ENCODE data around the gene TFEB. TPM values are rescaled to one million over a fixed set of nuclear protein-coding genes. Genes with fewer than 3 reads are reported as not detected.

Gene TFEB
- total RNA-seq, 1 donor from 2014 or later = 36.5 TPM

DNA sequence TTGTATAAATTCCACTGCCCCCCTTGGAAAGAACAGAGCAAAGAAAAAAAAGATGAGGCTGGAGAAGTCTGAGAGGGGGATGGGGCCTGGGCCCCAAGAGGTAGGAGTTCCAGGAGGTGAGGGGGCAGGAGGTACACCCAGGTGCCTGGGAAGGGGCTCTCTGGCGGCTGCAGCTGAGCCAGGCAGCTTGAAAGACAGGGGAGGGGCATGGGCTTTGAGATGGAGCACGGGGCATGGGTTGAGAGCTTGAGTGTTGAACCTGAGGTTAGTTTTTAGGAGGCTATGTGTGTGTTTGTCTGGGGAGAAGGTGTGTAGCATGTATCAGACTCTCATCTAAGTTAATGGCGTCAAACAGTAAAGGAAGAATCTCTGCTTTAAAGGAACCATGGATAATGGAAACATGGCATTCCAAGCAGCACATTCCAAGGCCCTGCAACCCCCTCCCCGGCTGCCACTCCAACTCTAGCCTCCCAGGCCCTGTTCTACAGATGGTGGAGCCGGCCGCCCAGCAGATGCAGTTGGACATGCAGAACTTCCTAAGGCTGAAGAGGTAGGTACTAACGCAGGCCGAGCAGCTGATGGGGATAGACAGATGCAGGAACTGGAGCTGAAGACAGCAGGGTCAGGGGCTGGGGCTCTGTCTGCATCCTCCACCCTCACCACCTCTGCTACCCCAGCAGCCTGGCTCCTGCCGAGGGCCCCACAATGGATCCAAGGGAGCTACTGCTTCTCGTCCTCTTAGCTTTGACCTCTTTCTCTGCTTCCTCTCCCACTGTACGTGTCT, 55.0 kb downstream of the TFEB start:
- Histone ChIP-seq H3K9me3 (no peaks in the 10 kb centered on the region), H3K27ac (no peak overlapping the region), H3K4me1 (peaks cover 23% of the 10 kb centered on the region), H3K36me3 (peaks cover 13% of the 10 kb centered on the region), H3K27me3 (ENCODE audit: low read depth) (no peaks in the 10 kb centered on the region), H3K4me3 (no peak overlapping the region)
- ATAC-seq (no peak), DNase-seq (no peak)
- TF ChIP-seq, protein P1, sequence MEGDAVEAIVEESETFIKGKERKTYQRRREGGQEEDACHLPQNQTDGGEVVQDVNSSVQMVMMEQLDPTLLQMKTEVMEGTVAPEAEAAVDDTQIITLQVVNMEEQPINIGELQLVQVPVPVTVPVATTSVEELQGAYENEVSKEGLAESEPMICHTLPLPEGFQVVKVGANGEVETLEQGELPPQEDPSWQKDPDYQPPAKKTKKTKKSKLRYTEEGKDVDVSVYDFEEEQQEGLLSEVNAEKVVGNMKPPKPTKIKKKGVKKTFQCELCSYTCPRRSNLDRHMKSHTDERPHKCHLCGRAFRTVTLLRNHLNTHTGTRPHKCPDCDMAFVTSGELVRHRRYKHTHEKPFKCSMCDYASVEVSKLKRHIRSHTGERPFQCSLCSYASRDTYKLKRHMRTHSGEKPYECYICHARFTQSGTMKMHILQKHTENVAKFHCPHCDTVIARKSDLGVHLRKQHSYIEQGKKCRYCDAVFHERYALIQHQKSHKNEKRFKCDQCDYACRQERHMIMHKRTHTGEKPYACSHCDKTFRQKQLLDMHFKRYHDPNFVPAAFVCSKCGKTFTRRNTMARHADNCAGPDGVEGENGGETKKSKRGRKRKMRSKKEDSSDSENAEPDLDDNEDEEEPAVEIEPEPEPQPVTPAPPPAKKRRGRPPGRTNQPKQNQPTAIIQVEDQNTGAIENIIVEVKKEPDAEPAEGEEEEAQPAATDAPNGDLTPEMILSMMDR (IDR thresholded peaks at IDR 0.05) = no peak
- intact Hi-C loops (cut with DNase I) = no loop called here

DNA sequence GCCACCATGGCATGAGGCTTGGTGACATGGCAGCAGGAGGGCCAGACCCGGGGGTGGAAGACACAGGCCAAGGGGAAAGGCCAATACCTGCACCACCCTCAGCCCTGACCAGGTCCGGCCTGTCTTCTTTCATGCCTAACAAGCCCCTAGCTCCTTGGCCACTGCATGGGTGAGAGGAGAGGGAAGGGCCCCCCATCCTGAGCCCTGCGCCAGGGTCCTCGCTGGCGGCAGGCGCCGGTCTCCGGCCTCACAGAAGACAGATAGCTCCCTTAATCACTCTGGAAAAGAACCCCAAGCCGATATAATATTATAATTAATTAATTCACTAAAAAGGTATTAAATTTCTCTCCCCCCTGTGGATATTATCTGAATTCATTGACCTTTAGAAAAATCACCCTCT, 55.7 kb downstream of the TFEB start:
- no peak overlapping the region for H3K4me3 ChIP-seq
- H3K36me3 ChIP-seq = peaks cover 6% of the 10 kb centered on the region
- no peak overlapping the region for H3K27ac ChIP-seq
- TF ChIP-seq, protein P1 (IDR thresholded peaks at IDR 0.05) = no peak
- intact Hi-C loops (cut with DNase I) = no loop called here
- no peaks in the 10 kb centered on the region for H3K9me3 ChIP-seq
- DNase-seq (no peak), ATAC-seq (no peak)
- no peaks in the 10 kb centered on the region for H3K27me3 ChIP-seq (ENCODE audit: low read depth)
- H3K4me1 ChIP-seq = peaks cover 23% of the 10 kb centered on the region

DNA sequence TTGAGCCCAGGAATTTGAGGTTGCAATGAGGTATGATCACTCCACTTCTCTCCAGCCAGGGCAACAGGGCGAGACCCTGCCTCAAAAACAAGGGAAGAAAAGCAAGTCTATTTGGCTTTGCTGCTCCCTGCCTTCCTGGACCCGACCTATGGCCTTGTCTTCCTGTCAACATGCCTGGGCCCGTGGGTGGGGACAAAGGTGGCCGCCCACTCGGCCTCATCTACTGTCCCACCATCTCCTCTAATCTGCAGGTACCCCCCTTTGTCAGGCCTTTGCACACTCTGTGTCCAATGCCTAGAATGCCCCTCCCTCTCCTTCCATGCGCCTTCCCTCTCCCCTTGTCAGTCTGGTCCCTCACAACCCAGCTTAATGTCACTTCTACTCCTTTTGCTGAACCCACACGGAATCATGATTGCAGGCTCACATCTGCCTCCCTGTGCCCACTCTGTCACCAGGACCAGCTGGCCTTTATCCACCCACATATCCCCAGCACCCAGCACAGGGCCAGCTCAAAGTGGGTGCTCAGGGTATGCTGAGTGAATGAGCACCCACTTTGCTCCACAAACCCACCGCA, 56.8 kb downstream of the TFEB start:
- Histone ChIP-seq H3K27ac (no peak overlapping the region), H3K27me3 (ENCODE audit: low read depth) (no peaks in the 10 kb centered on the region), H3K4me1 (peaks cover 19% of the 10 kb centered on the region), H3K4me3 (no peak overlapping the region), H3K9me3 (no peaks in the 10 kb centered on the region), H3K36me3 (no peaks in the 10 kb centered on the region)
- intact Hi-C loops (cut with DNase I) = no loop called here
- DNase-seq (no peak), ATAC-seq (no peak)
- TF ChIP-seq, protein P1 (IDR thresholded peaks at IDR 0.05) = no peak

DNA sequence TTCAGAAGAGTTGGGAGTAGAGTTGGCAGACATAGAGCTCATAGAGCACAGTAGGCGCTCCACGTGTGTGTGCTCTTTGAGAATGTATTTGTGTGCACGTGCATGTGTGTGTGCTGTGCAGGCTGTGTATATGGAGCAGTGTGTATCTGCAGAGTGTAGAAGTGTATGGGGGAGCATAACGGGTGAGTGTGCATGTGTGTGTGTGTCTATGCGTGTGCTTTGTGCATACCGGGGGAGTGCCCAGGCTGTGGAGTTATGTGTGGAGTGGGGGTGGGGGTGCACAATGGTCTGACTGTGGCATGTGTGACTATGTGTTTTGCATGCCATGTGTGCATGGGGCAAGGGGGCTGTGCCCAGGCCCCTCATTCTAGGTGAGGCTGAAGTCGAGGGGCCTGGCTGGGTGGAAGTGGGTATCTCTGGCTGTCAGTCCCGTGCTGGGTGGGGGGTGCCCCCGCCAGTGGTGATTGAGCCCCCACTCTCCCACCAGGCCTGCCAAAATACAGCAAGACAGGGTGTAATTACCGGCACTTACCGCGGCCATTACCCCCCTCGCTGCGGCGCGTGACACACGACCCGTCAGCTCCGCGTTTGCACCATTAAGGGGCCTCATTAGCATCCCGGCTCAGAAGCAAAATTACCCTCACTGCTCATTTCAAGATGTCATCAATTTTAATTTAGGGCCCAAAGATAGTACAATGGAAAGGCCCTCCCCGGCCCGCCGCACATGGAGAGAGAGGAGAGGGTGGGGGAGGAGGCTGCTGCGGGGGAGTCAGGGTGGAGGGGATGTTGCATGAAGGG, 58.1 kb downstream of the TFEB start:
- Histone ChIP-seq H3K36me3 (no peaks in the 10 kb centered on the region), H3K27ac (no peak overlapping the region), H3K4me3 (no peak overlapping the region), H3K27me3 (ENCODE audit: low read depth) (no peaks in the 10 kb centered on the region), H3K9me3 (no peaks in the 10 kb centered on the region), H3K4me1 (peaks cover 6% of the 10 kb centered on the region)
- DNase-seq (no peak), ATAC-seq (no peak)
- intact Hi-C loops (cut with DNase I) = no loop called here
- TF ChIP-seq, protein P1 (IDR thresholded peaks at IDR 0.05) = no peak

DNA sequence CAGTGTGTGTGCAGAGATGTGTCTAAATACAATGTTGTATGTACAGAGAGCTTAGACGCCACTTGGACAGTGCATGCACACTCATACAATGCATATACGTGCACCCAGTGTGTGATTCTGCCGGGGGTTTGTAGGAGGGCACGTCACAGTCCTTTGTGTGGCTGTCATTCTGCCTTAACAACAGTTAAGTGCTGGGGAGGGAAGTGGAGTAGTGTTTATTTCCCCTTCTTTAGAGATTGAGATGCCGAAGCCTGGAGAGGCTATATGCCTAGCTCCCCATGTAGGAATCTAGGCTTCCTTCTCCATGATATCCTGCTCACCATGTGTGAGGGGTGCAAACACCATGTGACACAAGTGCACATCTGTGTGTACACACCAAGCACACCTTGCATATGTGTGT, 59.0 kb downstream of the TFEB start:
- no peaks in the 10 kb centered on the region for H3K36me3 ChIP-seq
- H3K9me3 ChIP-seq = no peaks in the 10 kb centered on the region
- H3K27me3 ChIP-seq (ENCODE audit: low read depth) = no peaks in the 10 kb centered on the region
- no peak for DNase-seq
- ATAC-seq = no peak
- no peak overlapping the region for H3K27ac ChIP-seq
- TF ChIP-seq, protein P1 (IDR thresholded peaks at IDR 0.05) = no peak
- intact Hi-C loops (cut with DNase I) = no loop called here
- H3K4me3 ChIP-seq = no peak overlapping the region
- H3K4me1 ChIP-seq = no peaks in the 10 kb centered on the region

Measured in lower lobe of right lung (tissue), 2 donors.